HFFc6 (cell line): ENCODE results near the gene RABGAP1. TPM values are rescaled to one million over a fixed set of nuclear protein-coding genes. Genes with fewer than 3 reads are reported as not detected.

ENCODE experiments used
- DNase-seq: peaks from one replicate; pipeline ENCODE4 v3.0.0-alpha.2; 2018
- H3K27ac Mint-ChIP-seq: 2 replicates; pipeline ENCODE4 v1.8.0; 2020; ENCODE audit warnings: mild to moderate bottlenecking, mixed read lengths
- H3K27me3 Mint-ChIP-seq: 2 replicates; pipeline ENCODE4 v1.8.0; 2021; ENCODE audit warnings: mild to moderate bottlenecking, moderate library complexity, mixed read lengths; ENCODE audit not compliant: insufficient read depth
- H3K36me3 Mint-ChIP-seq: 2 replicates; pipeline ENCODE4 v1.8.0; 2021; ENCODE audit warnings: low read depth, mixed read lengths
- H3K4me1 Mint-ChIP-seq: 2 replicates; pipeline ENCODE4 v1.8.0; 2020; ENCODE audit warnings: low read depth, mixed read lengths
- H3K4me3 Mint-ChIP-seq: 2 replicates; pipeline ENCODE4 v1.8.0; 2020; ENCODE audit warnings: mild to moderate bottlenecking, moderate library complexity, mixed read lengths
- H3K9me3 Mint-ChIP-seq: 2 replicates; pipeline ENCODE4 v1.8.0; 2020; ENCODE audit warnings: mild to moderate bottlenecking, mixed read lengths
- CTCF ChIP-seq: fragments of 200-600 bp; sonication (generic); IDR thresholded peaks from 2 replicates; pipeline ENCODE4 v1.5.0; 2021; ENCODE audit warnings: antibody characterized with exemption, mild to moderate bottlenecking
- total RNA-seq, 6 experiments: library from RNA; stranded (reverse); fragmentation: NEBNext Ultra II Directional; extraction: Animal tissue kit (Norgen Biotek cat#: 25700); gene quantifications; 2 replicates in 1 of 6; 3 replicates in 5 of 6; pipeline ENCODE4 v1.2.3, GENCODE V29; 2021

The RABGAP1 gene
- total RNA-seq, 6 experiments from 2014 or later = 29.0 to 39.3 (median 33.9) TPM

DNA sequence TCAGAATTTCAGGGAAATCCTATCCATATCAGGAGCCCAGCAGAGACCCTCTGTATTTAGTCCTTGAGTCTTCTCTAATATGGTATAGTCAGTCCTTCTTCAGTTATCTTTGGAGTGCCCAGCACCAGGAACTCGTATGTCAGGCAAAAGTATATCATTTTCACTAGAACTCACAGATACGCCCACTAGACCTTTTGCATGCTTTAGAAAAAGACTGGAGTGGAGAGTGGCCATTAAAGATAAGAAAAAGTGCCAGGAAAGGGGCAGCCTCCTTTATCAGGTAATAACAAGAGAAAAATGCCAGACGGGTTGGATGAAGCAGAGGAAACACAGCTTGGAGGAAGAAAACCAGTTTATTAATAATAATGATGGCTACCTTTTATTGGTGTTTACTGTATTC, 156.2 kb downstream of the RABGAP1 start:
- peaks cover 5% of the 10 kb centered on the region; the same call in 1 of the 2 replicates for H3K4me1 Mint-ChIP-seq
- no peaks in the 10 kb centered on the region for H3K9me3 Mint-ChIP-seq
- H3K27ac Mint-ChIP-seq = no peak overlapping the region
- no peak for DNase-seq
- peaks cover 2% of the 10 kb centered on the region; the same call in 1 of the 2 replicates for H3K27me3 Mint-ChIP-seq
- TF ChIP-seq CTCF = no peak
- H3K36me3 Mint-ChIP-seq = peaks cover 5% of the 10 kb centered on the region; the same call in 1 of the 2 replicates
- no peak overlapping the region for H3K4me3 Mint-ChIP-seq

DNA sequence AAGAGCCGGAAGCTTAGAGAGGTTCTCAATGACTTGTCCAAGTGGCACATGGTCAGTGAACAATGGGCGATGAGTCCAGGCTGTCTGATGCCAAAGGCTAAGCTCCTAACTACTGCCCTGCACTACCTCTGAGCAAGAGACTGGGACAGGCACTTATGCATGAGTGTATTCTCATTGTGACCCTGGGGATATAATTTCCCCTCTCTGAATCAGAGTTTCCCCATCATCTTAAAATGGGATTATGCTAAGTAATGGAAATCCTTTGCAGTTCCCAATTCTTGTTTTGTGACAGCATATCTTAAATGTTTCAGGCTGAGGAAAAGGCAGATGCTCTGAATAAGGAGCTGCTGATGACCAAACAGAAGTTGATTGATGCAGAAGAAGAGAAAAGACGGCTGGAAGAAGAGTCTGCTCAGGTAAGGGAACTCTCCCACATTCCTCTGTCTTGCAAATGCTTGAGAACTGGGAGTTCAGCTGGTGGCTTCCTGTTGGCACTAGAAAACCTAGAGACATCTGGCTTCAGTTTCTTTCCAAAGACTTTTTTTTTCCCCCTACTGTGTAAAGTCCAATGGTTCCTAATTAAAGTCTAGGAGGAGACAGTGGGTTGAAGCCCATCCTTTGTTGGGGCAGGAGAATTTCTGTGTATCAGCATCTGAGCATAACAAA, 156.7 kb downstream of the RABGAP1 start:
- peaks cover 1% of the 10 kb centered on the region; the same call in 1 of the 2 replicates for H3K36me3 Mint-ChIP-seq
- H3K27ac Mint-ChIP-seq = no peak overlapping the region

GRCh38 chr9:123098096-123098459, 157.3 kb downstream of the RABGAP1 start:
- no peak for TF ChIP-seq CTCF
- H3K36me3 Mint-ChIP-seq = no peaks in the 10 kb centered on the region
- H3K9me3 Mint-ChIP-seq = no peaks in the 10 kb centered on the region
- H3K4me1 Mint-ChIP-seq = peaks cover 8% of the 10 kb centered on the region; the same call in 1 of the 2 replicates
- H3K27ac Mint-ChIP-seq = no peak overlapping the region
- DNase-seq = no peak
- H3K27me3 Mint-ChIP-seq = peaks cover 2% of the 10 kb centered on the region; the same call in 1 of the 2 replicates
- no peak overlapping the region for H3K4me3 Mint-ChIP-seq

More for the DNA sequence above, 156.7 kb downstream of the RABGAP1 start:
- peaks cover 2% of the 10 kb centered on the region; the same call in 1 of the 2 replicates for H3K27me3 Mint-ChIP-seq
- H3K9me3 Mint-ChIP-seq = no peaks in the 10 kb centered on the region
- no peak for DNase-seq
- peaks cover 3% of the 10 kb centered on the region; the same call in 1 of the 2 replicates for H3K4me1 Mint-ChIP-seq
- H3K4me3 Mint-ChIP-seq = no peak overlapping the region
- TF ChIP-seq CTCF = no peak

DNA sequence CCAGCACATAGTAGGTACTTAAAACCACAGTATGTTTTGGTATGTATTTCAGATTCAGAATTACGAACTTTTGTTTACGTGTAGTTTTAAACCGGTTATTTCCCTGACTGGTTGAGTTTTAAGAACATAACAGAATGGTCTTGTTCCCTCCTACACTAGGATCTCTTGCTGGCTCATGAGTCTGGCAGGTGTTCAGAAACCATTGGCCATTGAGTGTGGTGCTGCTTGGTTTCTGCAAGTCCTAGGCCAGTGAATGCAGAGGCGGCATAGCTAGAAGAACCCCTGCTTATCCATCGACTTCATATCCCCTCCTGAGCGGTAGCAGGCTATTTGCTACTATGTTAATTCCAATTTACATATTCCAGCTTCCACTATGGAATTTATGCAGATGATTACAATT, 158.2 kb downstream of the RABGAP1 start:
- Mint-ChIP-seq H3K27ac (no peak overlapping the region), H3K36me3 (no peaks in the 10 kb centered on the region)

GRCh38 chr9:123099548-123099947, 158.7 kb downstream of the RABGAP1 start:
- no peak overlapping the region for H3K27ac Mint-ChIP-seq
- no peaks in the 10 kb centered on the region for H3K36me3 Mint-ChIP-seq
- H3K4me1 Mint-ChIP-seq = peaks cover 9% of the 10 kb centered on the region; the same call in 1 of the 2 replicates

More for the DNA sequence above, 158.2 kb downstream of the RABGAP1 start:
- Mint-ChIP-seq H3K4me1 (peaks cover 9% of the 10 kb centered on the region; the same call in 1 of the 2 replicates), H3K9me3 (no peaks in the 10 kb centered on the region), H3K27me3 (peaks cover 2% of the 10 kb centered on the region), H3K4me3 (no peak overlapping the region)
- TF ChIP-seq CTCF = no peak
- DNase-seq = no peak

More at GRCh38 chr9:123099548-123099947, 158.7 kb downstream of the RABGAP1 start:
- no peaks in the 10 kb centered on the region for H3K9me3 Mint-ChIP-seq
- DNase-seq = no peak
- no peak for TF ChIP-seq CTCF
- peaks cover 2% of the 10 kb centered on the region for H3K27me3 Mint-ChIP-seq
- no peak overlapping the region for H3K4me3 Mint-ChIP-seq
